IMR-90 (cell line): Measurements from ENCODE around the gene AUTS2. TPM values are rescaled to one million over a fixed set of nuclear protein-coding genes. Genes with fewer than 3 reads are reported as not detected.

Source experiments
- ATAC-seq: fragments of 200-7000 bp; cut with Tn5 transposase; 2 replicates; pipeline ENCODE4 v1.9.1; 2020; ENCODE audit warnings: low read depth, mild to moderate bottlenecking, moderate library complexity
- BruUV-seq: library from RNA; stranded (reverse); fragments of 400-500 nt; replicated peaks from 2 replicates; lab custom pipeline; 2021; lab: Mats Ljungman, UMichigan
- CTCF ChIA-PET: fragments of 300-600 bp; formaldehyde crosslinking; extraction: SDS; loops from one replicate; lab custom pipeline; 2021; ENCODE audit warnings: antibody characterized with exemption; lab: Yijun Ruan, JAX
- POLR2A ChIA-PET: fragments of 300-600 bp; sonication (Branson Sonifier 250); formaldehyde crosslinking; loops from one replicate; lab custom pipeline; 2022; ENCODE audit warnings: antibody characterized with exemption; ENCODE audit not compliant: unreplicated experiment; lab: Charles Lee
- DNase-seq: peaks from one replicate; pipeline ENCODE4 v3.0.0; 2013
- H2AFZ ChIP-seq: replicated peaks from 2 replicates; pipeline ENCODE3; 2013; ENCODE audit warnings: low read length, mild to moderate bottlenecking; ENCODE audit not compliant: poor library complexity
- H2AK5ac ChIP-seq: 2 replicates; pipeline ENCODE4 v1.6.1; 2013; ENCODE audit warnings: low read depth, low read length, inconsistent platforms
- H2AK9ac ChIP-seq: replicated peaks from 2 replicates; pipeline ENCODE3; 2013; ENCODE audit warnings: mild to moderate bottlenecking, low read depth, low read length, moderate library complexity; ENCODE audit not compliant: poor library complexity
- H2BK120ac ChIP-seq: 2 replicates; pipeline ENCODE4 v1.6.1; 2013; ENCODE audit warnings: low read depth, low read length, inconsistent platforms
- H2BK15ac ChIP-seq: 3 replicates; pipeline ENCODE4 v1.6.1; 2013; ENCODE audit warnings: low read depth, low read length, inconsistent platforms
- H2BK20ac ChIP-seq: 2 replicates; pipeline ENCODE4 v1.6.1; 2013; ENCODE audit warnings: low read depth, mild to moderate bottlenecking, inconsistent platforms, low read length, moderate library complexity
- H2BK5ac ChIP-seq: 2 replicates; pipeline ENCODE4 v1.6.1; 2013; ENCODE audit warnings: mild to moderate bottlenecking, low read depth, low read length, inconsistent platforms; ENCODE audit not compliant: poor library complexity, severe bottlenecking
- H3K14ac ChIP-seq: replicated peaks from 2 replicates; pipeline ENCODE4 v1.6.1; 2013; ENCODE audit warnings: low read depth, low read length, inconsistent platforms
- H3K18ac ChIP-seq: 2 replicates; pipeline ENCODE4 v1.6.1; 2013; ENCODE audit warnings: low read depth, low read length, control low read depth
- H3K23ac ChIP-seq: 2 replicates; pipeline ENCODE4 v1.6.1; 2013; ENCODE audit warnings: low read depth, low read length, inconsistent platforms
- H3K27ac ChIP-seq: 2 replicates; pipeline ENCODE4 v1.5.1; 2013; ENCODE audit warnings: mild to moderate bottlenecking, control low read depth, low read length; ENCODE audit not compliant: insufficient read depth
- H3K27me3 ChIP-seq: 2 replicates; pipeline ENCODE4 v1.6.1; 2013; ENCODE audit warnings: low read length; ENCODE audit not compliant: control insufficient read depth, insufficient read depth
- H3K36me3 ChIP-seq: 2 replicates; pipeline ENCODE4 v1.6.1; 2013; ENCODE audit warnings: low read length, mixed read lengths; ENCODE audit not compliant: control insufficient read depth, insufficient read depth
- H3K4ac ChIP-seq: 2 replicates; pipeline ENCODE4 v1.6.1; 2013; ENCODE audit warnings: low read depth, low read length, inconsistent platforms
- H3K4me1 ChIP-seq: 2 replicates; pipeline ENCODE4 v1.6.1; 2013; ENCODE audit warnings: low read length, mixed read lengths; ENCODE audit not compliant: control insufficient read depth, insufficient read depth
- H3K4me2 ChIP-seq: 2 replicates; pipeline ENCODE4 v1.6.1; 2013; ENCODE audit warnings: low read depth, mild to moderate bottlenecking, control low read depth, low read length, moderate library complexity
- H3K4me3 ChIP-seq: 2 replicates; pipeline ENCODE4 v1.5.1; 2013; ENCODE audit warnings: low read depth, mild to moderate bottlenecking, control low read depth, low read length, moderate library complexity; ENCODE audit not compliant: insufficient read depth
- H3K56ac ChIP-seq: 2 replicates; pipeline ENCODE4 v1.6.1; 2013; ENCODE audit warnings: low read length, inconsistent platforms; ENCODE audit not compliant: insufficient read depth; ENCODE audit errors: extremely low read depth
- H3K79me1 ChIP-seq, 2 experiments: 2 replicates each; pipeline ENCODE4 v1.6.1; 2013; ENCODE audit warnings: low read length in 2 of 2, inconsistent platforms in 1 of 2, low read depth in 1 of 2
- H3K9ac ChIP-seq: 2 replicates; pipeline ENCODE4 v1.6.1; 2013; ENCODE audit warnings: low read depth, low read length, control low read depth
- H3K9me1 ChIP-seq: 2 replicates; pipeline ENCODE4 v1.6.1; 2013; ENCODE audit warnings: low read length, inconsistent platforms; ENCODE audit not compliant: insufficient read depth
- H3K9me3 ChIP-seq: 2 replicates; pipeline ENCODE4 v1.6.1; 2013; ENCODE audit warnings: low read length; ENCODE audit not compliant: control insufficient read depth, insufficient read depth
- H4K20me1 ChIP-seq: 2 replicates; pipeline ENCODE4 v1.6.1; 2013; ENCODE audit warnings: low read length, inconsistent platforms; ENCODE audit not compliant: insufficient read depth
- H4K5ac ChIP-seq: 2 replicates; pipeline ENCODE4 v1.6.1; 2013; ENCODE audit warnings: mild to moderate bottlenecking, low read depth, low read length, control low read depth
- H4K8ac ChIP-seq, 2 experiments: 2 replicates each; pipeline ENCODE4 v1.6.1; 2013; ENCODE audit warnings: low read depth in 2 of 2, low read length in 2 of 2, control low read depth in 1 of 2, inconsistent platforms in 1 of 2
- H4K91ac ChIP-seq: 2 replicates; pipeline ENCODE4 v1.6.1; 2013; ENCODE audit warnings: low read depth, low read length, inconsistent platforms; ENCODE audit not compliant: insufficient read depth
- FOS ChIP-seq: fragments of 150-350 bp; IDR thresholded peaks from 2 replicates; pipeline ENCODE4 v1.6.1; 2016; ENCODE audit warnings: low read depth, low read length
- MAFK ChIP-seq: IDR thresholded peaks from 2 replicates; pipeline ENCODE4 v1.6.1; 2012; ENCODE audit warnings: low read depth, low read length, improper control_type of control experiment
- MXI1 ChIP-seq: IDR thresholded peaks from 2 replicates; pipeline ENCODE4 v1.6.1; 2012; ENCODE audit warnings: low read depth, mild to moderate bottlenecking, low read length, moderate library complexity, borderline replicate concordance
- WGBS, 2 experiments: methylation state at CpG; one replicate each; pipeline versions ENCODE4 v1.1.5 to v1.1.7; 2013; ENCODE audit warnings: missing lambda C conversion rate in 2 of 2; ENCODE audit not compliant: insufficient read length in 1 of 2; ENCODE audit errors: extremely low coverage in 2 of 2; 5-methylcytosine and 5-hydroxymethylcytosine counted together
- dilution Hi-C: fragments of 300-500 bp; cut with HindIII; formaldehyde crosslinking; loops from one replicate; pipeline ENCODE4 v1.14.3; 2018; ENCODE audit warnings: low sequenced_read_pairs; ENCODE audit not compliant: unreplicated experiment
- in situ Hi-C: fragments of 300-500 bp; cut with MboI; formaldehyde crosslinking; loops from 3 replicates; pipeline ENCODE4 v1.14.3; 2019; ENCODE audit warnings: low sequenced_read_pairs, inconsistent platforms, mixed read lengths
- intact Hi-C: fragments of 100-400 bp; cut with micrococcal nuclease; formaldehyde crosslinking; loops from 2 replicates; pipeline ENCODE4 v1.10.0; 2022
- polyA plus RNA-seq, 3 experiments: library from polyadenylated mRNA; depleted of rRNA; stranded (reverse); fragments of >200 nt; gene quantifications; 2 replicates each; pipeline ENCODE4 v1.2.3, GENCODE V29; 2012; ENCODE audit warnings: low replicate concordance in 1 of 3
- total RNA-seq: library from RNA; depleted of rRNA; stranded (reverse); fragments of >200 nt; gene quantifications from 2 replicates; pipeline ENCODE4 v1.2.3, GENCODE V29; 2012
- TF ChIP-seq, protein P1 (sequence below): fragments of 150-350 bp; IDR thresholded peaks from 2 replicates; pipeline ENCODE4 v1.6.1; 2016; ENCODE audit warnings: low read depth, mild to moderate bottlenecking, low read length, moderate library complexity, borderline replicate concordance

AUTS2 gene
- total and polyA plus RNA-seq, 2 of the 4 experiments (the other 2 are of a cell fraction) = 0.90 to 3.0 TPM

DNA sequence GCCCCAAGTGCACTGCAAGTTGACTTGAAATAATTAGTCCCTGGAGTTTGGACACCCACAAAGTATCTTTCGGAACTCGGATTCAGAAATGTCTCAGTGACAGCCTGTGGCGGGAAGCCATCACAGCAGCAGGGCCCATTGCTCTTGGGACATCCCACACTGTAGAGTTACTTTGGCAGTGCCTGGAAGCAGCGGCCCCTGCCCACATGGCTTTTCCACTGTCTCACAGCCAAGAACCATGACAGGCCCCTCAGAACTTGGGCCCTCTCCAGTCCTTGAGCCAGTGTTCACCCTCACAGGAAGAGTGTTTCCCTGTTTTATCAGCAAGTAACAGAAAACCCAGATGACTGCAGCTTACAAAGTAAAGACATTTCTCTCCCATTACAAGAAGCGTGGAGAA lies 1056.7 kb downstream of the AUTS2 start:
- no peaks in the 10 kb centered on the region for H3K4me1 ChIP-seq
- H2AK5ac ChIP-seq = no peak overlapping the region
- H2BK120ac ChIP-seq = no peak overlapping the region
- no peak overlapping the region for H4K8ac ChIP-seq
- no peaks in the 10 kb centered on the region for H4K20me1 ChIP-seq
- TF ChIP-seq MAFK (no peak), FOS (no peak), MXI1 (no peak)
- TF ChIP-seq, protein P1, sequence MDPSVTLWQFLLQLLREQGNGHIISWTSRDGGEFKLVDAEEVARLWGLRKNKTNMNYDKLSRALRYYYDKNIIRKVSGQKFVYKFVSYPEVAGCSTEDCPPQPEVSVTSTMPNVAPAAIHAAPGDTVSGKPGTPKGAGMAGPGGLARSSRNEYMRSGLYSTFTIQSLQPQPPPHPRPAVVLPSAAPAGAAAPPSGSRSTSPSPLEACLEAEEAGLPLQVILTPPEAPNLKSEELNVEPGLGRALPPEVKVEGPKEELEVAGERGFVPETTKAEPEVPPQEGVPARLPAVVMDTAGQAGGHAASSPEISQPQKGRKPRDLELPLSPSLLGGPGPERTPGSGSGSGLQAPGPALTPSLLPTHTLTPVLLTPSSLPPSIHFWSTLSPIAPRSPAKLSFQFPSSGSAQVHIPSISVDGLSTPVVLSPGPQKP = no peak
- dilution Hi-C loops = no loop called here
- H2BK20ac ChIP-seq = no peak overlapping the region
- in situ Hi-C loops = no loop called here
- H4K5ac ChIP-seq = no peak overlapping the region
- no peak overlapping the region for H3K9ac ChIP-seq
- H4K91ac ChIP-seq = no peak overlapping the region
- no peak overlapping the region for H2AK9ac ChIP-seq
- no peaks in the 10 kb centered on the region for H3K9me3 ChIP-seq
- H2BK15ac ChIP-seq = no peak overlapping the region
- no peak overlapping the region for H3K4me3 ChIP-seq
- POLR2A ChIA-PET = no interaction called here
- H3K9me1 ChIP-seq = no peaks in the 10 kb centered on the region
- H3K18ac ChIP-seq = no peak overlapping the region
- H2AFZ ChIP-seq = no peak overlapping the region
- CTCF ChIA-PET = no interaction called here
- ATAC-seq = no peak
- BruUV-seq = no TSS peak
- H3K4ac ChIP-seq = no peak overlapping the region
- H2BK5ac ChIP-seq = no peak overlapping the region
- intact Hi-C loops = no loop called here
- H3K4me2 ChIP-seq = no peak overlapping the region
- DNase-seq = no peak
- H3K14ac ChIP-seq = no peak overlapping the region
- H3K23ac ChIP-seq = no peak overlapping the region
- H3K79me1 ChIP-seq = no peaks in the 10 kb centered on the region
- H3K27me3 ChIP-seq = no peaks in the 10 kb centered on the region
- H3K36me3 ChIP-seq = no peaks in the 10 kb centered on the region
- no peak overlapping the region for H3K27ac ChIP-seq
- no peak overlapping the region for H3K56ac ChIP-seq
- WGBS, 2 experiments = 56% methylated on average over 3 of the region's 5 CpGs; no CpG with 5 or more reads in 1 of the 2 experiments
